Erythroblast (primary cell): ENCODE results near the gene APOA5.
A peak's percentile ranks its signal among the peaks of the same experiment; 100 is the strongest.
"Not testable (repeated sequence)": the region's sequence is repeated elsewhere in the genome, so short reads cannot be mapped to it uniquely, and the experiment has no call there.

Source experiments
- DNase-seq, 2 experiments: peaks; one replicate each; lab custom pipeline; 2025; lab: John Stamatoyannopoulos, UW
- GATA1 ChIP-seq: IDR thresholded peaks from 2 replicates; pipeline ENCODE4 v1.6.1; 2011; ENCODE audit warnings: low read depth, mild to moderate bottlenecking, control low read depth, low read length, moderate library complexity
- POLR2A ChIP-seq: IDR thresholded peaks from 2 replicates; pipeline ENCODE4 v1.6.1; 2011; ENCODE audit warnings: mild to moderate bottlenecking, low read length

The APOA5 gene

GRCh38 chr11:116786966-116787365, 4.7 kb downstream of the APOA5 start:
- DNase-seq, result peak in 1 of 2 experiments; percentile 31
- TF ChIP-seq GATA1, result no peak

- DNase-seq, result peak; percentile 14 to 23
- TF ChIP-seq GATA1, result no peak
- no peak for TF ChIP-seq POLR2A
Observed at GRCh38 chr11:116786326-116786725, 5.4 kb downstream of the APOA5 start.

- DNase-seq, result no peak
- no peak for TF ChIP-seq GATA1
- TF ChIP-seq POLR2A, result no peak
Observed at GRCh38 chr11:116782728-116783127, 9.0 kb downstream of the APOA5 start.

DNA sequence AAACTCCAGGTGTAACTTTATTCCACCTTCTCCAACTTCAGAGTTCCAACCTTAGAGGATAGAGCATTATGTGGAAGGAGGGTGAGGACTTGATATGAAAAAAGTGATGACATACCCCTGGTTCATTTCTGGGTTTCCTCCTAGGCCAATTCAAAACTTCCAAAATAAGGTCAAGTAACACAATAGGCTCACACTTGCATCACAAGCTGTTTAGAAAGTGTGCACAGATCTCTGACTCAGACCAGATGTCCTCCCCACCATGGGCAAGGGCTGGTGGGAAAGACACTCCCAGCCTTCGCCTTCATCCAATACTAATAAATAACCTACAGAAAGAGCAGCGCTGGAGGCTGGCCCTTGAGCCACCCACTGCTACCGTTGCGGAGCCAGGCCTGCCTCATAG, 13.1 kb downstream of the APOA5 start:
- TF ChIP-seq GATA1, result no peak
- DNase-seq, result no peak

DNA sequence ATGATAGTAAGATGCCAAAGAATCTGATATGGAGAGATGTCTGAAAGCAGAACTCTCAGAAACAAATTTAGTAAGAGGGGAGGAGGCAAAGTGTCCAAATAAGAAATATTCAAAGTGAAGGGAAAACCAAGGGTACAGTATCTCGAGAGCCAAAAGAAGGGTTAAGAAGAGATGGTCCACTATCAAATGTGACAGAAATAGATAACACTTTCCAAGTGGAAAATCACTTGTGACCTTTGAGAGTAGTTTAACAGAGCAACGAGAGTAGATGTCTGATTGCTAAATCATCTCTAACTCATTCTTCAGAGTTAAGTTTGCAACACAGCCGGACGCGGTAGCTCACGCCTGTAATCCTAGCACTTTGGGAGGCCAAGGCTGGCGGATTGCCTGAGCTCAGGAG, 14.6 kb downstream of the APOA5 start:
- TF ChIP-seq GATA1 (no peak), POLR2A (no peak)
- DNase-seq, result peak; percentile 55 to 80

- peak; percentile 49 to 72 for DNase-seq
- TF ChIP-seq POLR2A, result no peak
- no peak for TF ChIP-seq GATA1
Observed at GRCh38 chr11:116776522-116776984, 15.1 kb downstream of the APOA5 start.

GRCh38 chr11:116775975-116776374, 15.7 kb downstream of the APOA5 start:
- TF ChIP-seq GATA1 (no peak), POLR2A (no peak)
- no peak for DNase-seq

GRCh38 chr11:116774661-116775060, 17.0 kb downstream of the APOA5 start:
- TF ChIP-seq POLR2A, result no peak
- TF ChIP-seq GATA1, result no peak
- peak; percentile 49 to 74 for DNase-seq

- DNase-seq, result peak; percentile 46 to 83
- TF ChIP-seq POLR2A, result no peak
- no peak for TF ChIP-seq GATA1
Observed at GRCh38 chr11:116773203-116774097, 18.2 kb downstream of the APOA5 start.

GRCh38 chr11:116772443-116773202, 19.1 kb downstream of the APOA5 start, which contains the start of gene BUD13:
Gene BUD13 (minus strand): TSS chr11:116772987. CDS start chr11:116772964, 23 bp downstream.
- TF ChIP-seq POLR2A (peak; percentile 80), GATA1 (no peak)
- peak; percentile 91 to 94 for DNase-seq

- peak in 1 of 2 experiments; percentile 25 for DNase-seq
- TF ChIP-seq GATA1 (no peak), POLR2A (no peak)
Observed at GRCh38 chr11:116771935-116772334, 19.7 kb downstream of the APOA5 start.

GRCh38 chr11:116762132-116762531, 29.5 kb downstream of the APOA5 start:
- no peak for DNase-seq
- TF ChIP-seq POLR2A, result no peak
- no peak for TF ChIP-seq GATA1

DNA sequence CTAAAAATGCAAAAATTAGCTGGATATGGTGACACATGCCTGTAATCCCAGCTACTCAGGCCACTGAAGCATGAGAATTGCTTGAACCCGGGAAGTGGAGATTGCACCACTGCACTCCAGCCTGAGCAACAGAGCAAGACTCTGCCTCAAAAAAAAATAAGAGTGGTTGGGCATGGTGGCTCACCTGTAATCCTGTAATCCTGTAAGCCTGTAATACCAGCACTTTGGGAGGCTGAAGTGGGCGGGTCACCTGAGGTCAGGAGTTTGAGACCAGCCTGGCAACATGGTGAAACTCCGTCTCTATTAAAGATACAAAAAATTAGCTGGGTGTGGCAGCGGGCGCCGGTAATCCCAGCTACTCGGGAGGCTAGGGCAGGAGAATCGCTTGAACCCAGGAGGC, 35.6 kb downstream of the APOA5 start:
- DNase-seq, result not testable (repeated sequence)

GRCh38 chr11:116750070-116750718, 41.5 kb downstream of the APOA5 start:
- TF ChIP-seq POLR2A (no peak), GATA1 (no peak)
- DNase-seq, result no peak

GRCh38 chr11:116742104-116742503, 49.6 kb downstream of the APOA5 start:
- TF ChIP-seq POLR2A (no peak), GATA1 (no peak)
- DNase-seq, result no peak
